Posterior cingulate gyrus (tissue), 11 donors: ENCODE measurements around the gene ZNF785.
A peak's percentile ranks its signal among the peaks of the same experiment; 100 is the strongest.
"Not testable (repeated sequence)": the region's sequence is repeated elsewhere in the genome, so short reads cannot be mapped to it uniquely, and the experiment has no call there.

Experiments
- DNase-seq, 10 donors: peaks; one replicate each; pipeline versions ENCODE4 v3.0.0 to v3.0.0-alpha.2; 2020 to 2021; ENCODE audit warnings: mixed read lengths in 3 of 10
- intact Hi-C: fragments of 100-400 bp; cut with DNase I; formaldehyde crosslinking; loops from one replicate; pipeline ENCODE4 v1.15.1; 2023

Gene ZNF785

DNA sequence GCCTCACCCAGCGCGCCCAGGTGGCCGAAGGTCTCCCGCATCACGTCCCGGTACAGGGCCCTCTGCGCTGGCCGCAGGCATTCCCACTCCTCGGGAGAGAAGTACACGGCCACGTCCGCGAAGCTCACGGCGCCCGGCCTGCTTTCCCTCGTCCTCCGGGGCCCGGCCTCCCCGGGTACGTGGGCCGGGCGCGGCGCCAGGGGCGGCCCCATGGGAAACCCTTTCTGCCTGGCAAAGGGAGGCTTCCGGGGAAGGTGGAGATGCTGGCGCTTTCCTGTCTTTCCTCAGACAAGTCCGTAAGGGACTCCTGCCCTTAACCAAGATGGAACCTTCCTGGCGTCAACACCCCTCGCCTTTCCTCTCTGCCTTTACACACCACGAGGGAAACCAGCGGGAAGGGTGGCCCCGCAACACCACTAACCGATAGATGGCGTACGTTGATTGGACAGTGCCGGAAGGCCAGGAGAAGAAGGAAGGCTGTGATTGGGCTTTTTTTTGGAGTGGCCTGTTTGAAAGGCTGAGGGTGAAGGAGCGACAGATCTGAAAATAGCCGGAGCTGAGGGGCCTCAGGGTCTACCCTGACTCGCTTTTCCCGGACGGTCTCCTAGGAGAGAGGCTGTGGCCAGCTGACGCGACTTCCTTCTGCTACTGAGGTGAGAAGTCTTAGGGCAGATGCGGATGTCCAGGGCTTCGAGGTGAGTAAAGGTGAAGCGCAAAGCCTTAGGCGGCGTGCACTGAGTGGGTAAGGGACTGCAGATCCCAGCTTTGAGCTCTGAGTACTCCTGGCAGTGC is at the start of gene ZNF785:
Gene ZNF785, minus strand, starts transcription at position 298 of the 792 bp plus-strand sequence. Its CDS starts 86 bp downstream, at position 212.
- intact Hi-C loops = loop anchor here (5.0 kb wide), 1 partner anchor 42 kb away; no protein-coding TSS in a partner anchor
- peak; percentile 92 to 99 (median 96) for DNase-seq

- intact Hi-C loops = no loop called here
- DNase-seq = peak in 1 of 10 donors; percentile 54
Measured at GRCh38 chr16:30633526-30633925, 48.0 kb upstream of the ZNF785 start.

DNA sequence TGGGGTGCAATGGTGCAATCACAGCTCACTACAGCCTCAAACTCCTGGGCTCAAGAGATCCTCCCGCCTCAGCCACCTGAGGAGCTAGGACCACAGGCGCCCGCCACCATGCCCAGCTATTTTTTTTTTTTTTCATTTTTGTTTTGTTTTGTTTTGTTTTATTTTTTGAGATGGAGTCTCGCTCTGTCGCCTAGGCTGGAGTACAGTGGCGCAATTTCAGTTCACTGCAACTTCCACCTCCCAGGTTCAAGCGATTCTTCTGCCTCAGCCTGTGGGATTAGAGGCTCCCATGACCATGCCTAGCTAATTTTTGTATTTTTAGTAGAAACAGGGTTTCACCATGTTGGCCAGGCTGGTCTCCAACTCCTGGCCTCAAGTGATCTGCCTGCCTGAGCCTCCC is 47.0 kb upstream of the ZNF785 start:
- peak in 2 of 10 donors; percentile 14 to 24 for DNase-seq
- intact Hi-C loops = not testable (repeated sequence)

GRCh38 chr16:30628628-30629540 is 43.4 kb upstream of the ZNF785 start:
- intact Hi-C loops = loop anchor here (5.0 kb wide), 1 partner anchor 42 kb away; the partner anchor contains the start of gene ZNF785
- peak; percentile 67 to 97 (median 91) for DNase-seq

GRCh38 chr16:30626236-30626635 is 40.7 kb upstream of the ZNF785 start:
- no peak for DNase-seq
- intact Hi-C loops = loop anchor here (5.0 kb wide), 1 partner anchor 39 kb away; the partner anchor contains the start of gene ZNF785

DNA sequence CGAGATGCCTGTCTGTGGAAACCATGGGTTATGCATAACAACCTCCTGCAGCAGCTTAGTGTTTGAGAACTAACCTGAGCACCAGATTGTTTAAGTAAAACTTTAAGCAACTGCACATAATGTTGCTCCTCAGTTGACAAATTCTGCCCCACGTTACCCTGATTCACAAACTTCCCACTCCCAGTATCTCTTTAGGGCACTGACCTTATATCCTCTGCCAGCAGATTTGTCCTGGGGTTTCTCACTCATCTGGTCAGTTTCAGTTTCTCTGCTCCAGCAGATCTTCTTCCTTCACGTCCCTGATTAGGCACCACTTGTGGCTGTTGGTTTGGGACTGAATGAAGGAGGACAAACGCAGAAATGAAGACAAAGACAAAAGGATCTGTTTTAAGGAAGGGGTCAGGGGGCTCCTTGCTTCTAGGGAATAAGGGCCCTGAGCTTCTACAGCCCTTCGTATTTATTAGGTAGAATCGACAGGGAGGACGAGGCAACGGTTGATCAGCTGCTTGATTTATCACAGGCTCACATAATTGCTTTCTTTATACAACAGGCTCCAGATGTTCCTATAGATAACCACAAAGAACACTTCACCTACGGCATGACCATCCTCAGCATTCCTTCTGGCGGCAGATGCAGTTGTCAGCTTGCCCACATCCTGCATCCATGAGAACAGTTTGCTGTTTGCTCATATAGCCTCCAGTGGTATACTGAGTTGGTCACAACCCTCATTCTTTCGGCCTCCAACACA is 38.2 kb upstream of the ZNF785 start:
- no peak for DNase-seq
- intact Hi-C loops = no loop called here

DNA sequence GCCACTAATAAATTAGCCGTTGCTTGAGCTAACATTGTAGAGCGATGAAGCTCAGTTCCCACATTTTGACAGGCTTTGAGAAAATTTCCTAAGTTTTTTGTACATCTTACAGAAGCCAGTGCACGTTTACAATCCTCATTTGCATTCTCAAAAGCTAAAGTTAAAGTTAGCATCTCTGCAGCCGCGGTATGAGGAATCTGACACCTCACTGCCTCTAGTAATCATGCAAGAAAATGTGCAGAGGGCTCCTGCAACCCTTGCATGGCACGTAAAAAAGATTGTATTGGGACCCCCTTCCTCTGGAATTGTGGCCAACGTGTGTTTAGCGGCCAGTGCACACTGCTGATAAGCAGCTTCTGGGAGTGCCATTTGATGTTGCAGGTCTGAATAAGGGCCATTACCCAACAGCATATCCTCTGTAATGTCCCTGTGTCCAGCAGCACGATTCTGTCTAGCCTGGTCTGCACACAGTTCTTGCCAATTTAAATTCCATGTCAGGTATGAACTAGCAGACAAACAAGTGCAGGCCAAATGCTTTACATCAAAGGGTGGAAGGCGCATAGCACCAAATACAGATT is 37.0 kb upstream of the ZNF785 start:
- intact Hi-C loops = no loop called here
- peak in 1 of 10 donors; percentile 13 for DNase-seq

DNA sequence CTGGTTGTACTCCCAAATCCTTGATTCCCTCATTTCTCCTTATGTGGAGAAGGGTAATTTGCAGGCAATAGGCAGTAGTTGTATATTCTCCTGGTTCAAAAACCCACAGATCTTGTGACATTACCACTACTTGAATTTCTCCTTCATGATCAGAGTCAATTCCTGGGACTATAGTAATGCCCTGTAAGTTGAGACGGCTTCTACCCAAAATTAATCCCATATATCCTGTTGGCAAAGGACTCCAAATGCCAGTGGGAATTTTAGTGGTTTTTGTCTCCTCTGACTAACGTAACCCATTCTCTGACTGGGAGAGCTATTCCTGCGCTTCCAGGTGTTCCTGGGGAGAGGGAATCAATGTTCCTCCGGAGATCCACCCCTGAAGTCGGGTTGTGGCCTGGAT is 36.3 kb upstream of the ZNF785 start:
- intact Hi-C loops = no loop called here
- DNase-seq = no peak

GRCh38 chr16:30620169-30620568 is 34.7 kb upstream of the ZNF785 start:
- no peak for DNase-seq
- intact Hi-C loops = no loop called here

DNA sequence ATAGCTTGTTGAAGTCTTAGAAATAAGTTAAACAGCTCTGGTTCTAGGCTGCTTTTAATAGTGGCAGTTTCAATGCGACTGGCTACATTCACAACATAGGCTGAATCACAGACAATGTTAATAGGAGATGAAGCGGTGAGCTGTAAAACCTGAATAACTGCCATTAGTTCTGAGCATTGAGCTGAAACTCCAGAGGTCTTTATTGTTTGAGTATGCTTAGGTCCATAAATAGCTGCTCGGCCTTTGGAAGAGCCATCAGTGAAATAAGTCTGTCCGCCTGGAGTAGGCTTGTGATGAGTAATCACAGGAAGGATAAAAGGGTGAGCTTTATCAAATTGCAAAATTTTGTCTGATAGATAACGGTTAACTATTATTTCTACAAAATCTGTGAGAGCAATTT is 34.1 kb upstream of the ZNF785 start:
- DNase-seq = no peak
- intact Hi-C loops = no loop called here

- intact Hi-C loops = no loop called here
- peak in 2 of 10 donors; percentile 15 to 82 for DNase-seq
Measured at GRCh38 chr16:30619202-30619601, 33.7 kb upstream of the ZNF785 start.

DNA sequence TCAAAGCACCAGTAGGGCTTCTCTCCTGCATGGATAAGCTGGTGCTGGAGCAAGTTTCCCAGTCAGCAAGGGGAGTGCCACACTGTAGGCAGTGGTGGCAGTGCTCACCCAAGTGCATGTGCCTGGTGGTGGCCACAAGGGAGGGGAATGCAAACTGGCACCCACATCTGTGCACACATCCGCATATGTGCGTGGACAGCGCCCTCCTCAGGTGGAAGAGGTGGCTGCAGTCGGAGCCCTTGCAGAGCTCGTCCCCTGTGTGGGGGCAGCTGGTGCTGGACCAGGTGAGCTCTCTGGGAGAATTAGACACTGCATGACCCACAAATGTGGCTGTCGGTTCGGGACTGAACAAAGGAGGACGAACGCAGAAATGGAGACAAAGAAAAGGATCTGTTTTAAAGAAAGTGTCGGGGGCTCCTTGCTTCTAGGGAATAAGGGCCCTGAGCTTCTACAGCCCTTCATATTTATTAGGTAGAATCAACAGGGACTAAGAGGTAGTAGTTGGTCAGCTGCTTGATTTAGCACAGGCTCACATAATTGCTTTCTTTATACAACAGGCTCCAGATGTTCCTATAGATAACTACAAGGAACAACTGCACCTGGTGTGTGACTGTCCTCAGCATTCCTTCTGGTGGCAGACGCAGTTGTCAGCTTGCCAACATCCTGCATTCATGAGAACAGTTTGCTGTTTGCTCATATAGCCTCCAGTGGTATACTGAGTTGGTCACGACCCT is 30.0 kb upstream of the ZNF785 start:
- peak in 7 of 10 donors; percentile 41 to 92 (median 55) for DNase-seq
- intact Hi-C loops = no loop called here

GRCh38 chr16:30609926-30610839 is 24.7 kb upstream of the ZNF785 start, which contains the start of gene ZNF689:
ZNF689 (minus strand) TSS chr16:30610389; CDS start chr16:30610041, 348 bp downstream.
- intact Hi-C loops = no loop called here

DNA sequence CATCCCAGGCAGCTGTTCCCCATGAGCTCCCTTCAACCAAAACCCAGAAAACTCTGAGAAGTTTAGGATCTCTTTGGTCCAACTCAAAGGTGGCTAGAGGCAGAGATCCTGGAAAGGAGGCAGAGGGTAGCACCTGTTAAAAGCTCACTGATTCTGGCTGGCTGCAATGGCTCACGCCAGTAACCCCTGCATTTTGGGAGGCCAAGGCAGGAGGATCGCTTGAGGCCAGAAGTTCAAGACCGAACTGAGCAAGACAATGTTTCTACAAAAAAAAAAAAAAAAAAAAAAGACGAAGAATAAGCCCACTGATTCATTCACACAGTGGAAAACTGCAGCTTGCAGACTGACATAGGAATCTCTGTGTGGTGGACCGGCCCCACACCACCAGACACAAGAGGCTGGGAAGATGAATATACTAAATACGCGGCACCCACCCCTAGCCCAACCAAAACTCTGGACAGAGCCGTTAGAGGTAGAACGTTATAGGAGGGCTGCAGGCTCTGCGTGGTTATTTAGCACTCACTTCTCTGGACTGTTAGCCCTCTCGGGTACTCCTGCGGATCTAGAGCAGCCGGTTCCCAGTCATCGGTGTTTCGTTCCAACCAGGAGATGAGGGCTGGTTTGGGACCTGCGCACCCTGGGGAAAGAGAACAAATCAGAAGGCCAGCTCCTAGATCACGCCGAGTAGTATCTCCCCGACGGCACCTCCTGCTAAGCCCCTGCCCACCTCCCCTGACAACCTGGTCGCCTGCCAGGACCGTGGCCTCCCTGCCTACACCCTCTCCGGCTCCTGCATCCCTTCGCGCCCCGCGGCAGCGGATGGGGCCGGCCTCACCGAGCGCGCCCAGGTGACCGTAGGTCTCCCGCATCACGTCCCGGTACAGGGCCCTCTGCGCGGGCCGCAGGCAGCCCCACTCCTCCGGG is 23.8 kb upstream of the ZNF785 start:
- intact Hi-C loops = no loop called here

More at GRCh38 chr16:30609926-30610839, 24.7 kb upstream of the ZNF785 start, which contains the start of gene ZNF689:
- peak; percentile 93 to 99 (median 98) for DNase-seq

DNA sequence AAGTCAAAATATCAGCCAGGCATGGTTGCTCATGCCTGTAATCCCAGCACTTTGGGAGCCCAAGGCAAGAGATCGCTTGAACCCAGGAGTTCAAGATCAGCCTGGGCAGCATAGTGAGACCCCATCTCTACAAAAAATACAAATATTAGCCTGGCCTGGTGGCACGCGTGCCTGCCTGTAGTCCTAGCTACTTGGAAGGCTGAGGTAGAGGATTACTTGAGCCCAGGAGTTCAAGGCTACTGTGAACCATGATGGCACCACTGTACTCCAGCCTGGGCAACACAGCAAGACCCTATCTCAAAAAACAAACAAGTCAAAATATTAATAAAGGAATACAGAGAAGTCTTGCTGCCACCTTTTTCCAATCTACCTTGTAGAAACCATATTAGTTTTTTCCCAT is 20.5 kb upstream of the ZNF785 start:
- no peak for DNase-seq
- intact Hi-C loops = no loop called here

More for the DNA sequence above, 23.8 kb upstream of the ZNF785 start:
- DNase-seq = peak; percentile 29 to 92 (median 46)

DNA sequence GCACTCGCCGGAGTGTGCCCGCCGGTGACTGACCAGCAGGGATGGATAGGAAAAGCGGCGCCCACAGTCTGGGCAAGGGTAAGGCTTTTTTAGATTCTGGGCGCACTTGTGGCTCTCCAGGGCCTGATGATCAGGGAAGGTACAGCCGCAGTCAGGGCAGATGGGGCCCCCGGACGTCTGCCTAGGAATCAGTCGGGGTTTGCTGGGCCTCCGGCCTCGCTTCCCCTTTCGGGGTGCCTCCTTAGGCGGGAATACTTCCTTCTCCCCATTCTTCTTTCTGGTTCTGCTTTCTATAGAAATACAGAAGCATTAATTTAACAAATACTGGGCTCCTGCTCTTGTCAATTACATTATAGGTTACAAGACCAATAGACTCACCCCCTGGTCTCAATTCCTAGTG is 19.7 kb upstream of the ZNF785 start:
- DNase-seq = peak in 1 of 10 donors; percentile 64
- intact Hi-C loops = no loop called here
